IPS-15b (cell line): Measurements from ENCODE around the gene PRR35.

Experiments
- H3K27me3 ChIP-seq: one replicate; pipeline ENCODE4 v1.6.1; 2013; ENCODE audit warnings: low read length; ENCODE audit not compliant: control insufficient read depth, insufficient read depth
- H3K36me3 ChIP-seq: one replicate; pipeline ENCODE4 v1.6.1; 2013; ENCODE audit warnings: low read length; ENCODE audit not compliant: control insufficient read depth, insufficient read depth
- H3K4me1 ChIP-seq: one replicate; pipeline ENCODE4 v1.6.1; 2013; ENCODE audit warnings: mild to moderate bottlenecking, low read length; ENCODE audit not compliant: control insufficient read depth, insufficient read depth
- H3K4me3 ChIP-seq: one replicate; pipeline ENCODE4 v1.5.1; 2013; ENCODE audit warnings: low read depth, low read length
- H3K9ac ChIP-seq: one replicate; pipeline ENCODE4 v1.6.1; 2013; ENCODE audit warnings: low read depth, mild to moderate bottlenecking, low read length
- H3K9me3 ChIP-seq: one replicate; pipeline ENCODE4 v1.6.1; 2013; ENCODE audit warnings: mild to moderate bottlenecking, low read length; ENCODE audit not compliant: control insufficient read depth, insufficient read depth

Gene PRR35

GRCh38 chr16:600781-601180 lies 40.6 kb downstream of the PRR35 start:
- H3K9ac ChIP-seq: no peak overlapping the region
- H3K4me3 ChIP-seq: no peak overlapping the region
- H3K27me3 ChIP-seq: no peaks in the 10 kb centered on the region
- no peaks in the 10 kb centered on the region for H3K9me3 ChIP-seq
- no peaks in the 10 kb centered on the region for H3K4me1 ChIP-seq
- peaks cover 9% of the 10 kb centered on the region for H3K36me3 ChIP-seq

- no peaks in the 10 kb centered on the region for H3K9me3 ChIP-seq
- peaks cover 8% of the 10 kb centered on the region for H3K36me3 ChIP-seq
- no peaks in the 10 kb centered on the region for H3K27me3 ChIP-seq
- H3K4me1 ChIP-seq: no peaks in the 10 kb centered on the region
- no peak overlapping the region for H3K4me3 ChIP-seq
- H3K9ac ChIP-seq: no peak overlapping the region
Observed at GRCh38 chr16:603933-604332, 43.7 kb downstream of the PRR35 start.

- Histone ChIP-seq H3K36me3 (no peaks in the 10 kb centered on the region), H3K9ac (no peak overlapping the region), H3K27me3 (no peaks in the 10 kb centered on the region), H3K9me3 (no peaks in the 10 kb centered on the region), H3K4me3 (no peak overlapping the region), H3K4me1 (no peaks in the 10 kb centered on the region)
Observed at GRCh38 chr16:606656-607307, 46.6 kb downstream of the PRR35 start.

- Histone ChIP-seq H3K4me3 (no peak overlapping the region), H3K27me3 (no peaks in the 10 kb centered on the region), H3K9me3 (no peaks in the 10 kb centered on the region), H3K4me1 (no peaks in the 10 kb centered on the region), H3K36me3 (no peaks in the 10 kb centered on the region), H3K9ac (no peak overlapping the region)
Observed at GRCh38 chr16:608019-608418, 47.8 kb downstream of the PRR35 start.

- H3K27me3 ChIP-seq: no peaks in the 10 kb centered on the region
- H3K4me1 ChIP-seq: no peaks in the 10 kb centered on the region
- no peaks in the 10 kb centered on the region for H3K9me3 ChIP-seq
- no peak overlapping the region for H3K9ac ChIP-seq
- no peak overlapping the region for H3K4me3 ChIP-seq
- H3K36me3 ChIP-seq: no peaks in the 10 kb centered on the region
Observed at GRCh38 chr16:609316-609715, 49.1 kb downstream of the PRR35 start.

- H3K4me1 ChIP-seq: no peaks in the 10 kb centered on the region
- no peak overlapping the region for H3K9ac ChIP-seq
Observed at GRCh38 chr16:609984-610383, 49.8 kb downstream of the PRR35 start.

GRCh38 chr16:610513-611381 lies 50.6 kb downstream of the PRR35 start:
- H3K36me3 ChIP-seq: no peaks in the 10 kb centered on the region
- no peak overlapping the region for H3K9ac ChIP-seq
- H3K27me3 ChIP-seq: no peaks in the 10 kb centered on the region
- H3K4me3 ChIP-seq: no peak overlapping the region
- H3K4me1 ChIP-seq: no peaks in the 10 kb centered on the region
- H3K9me3 ChIP-seq: no peaks in the 10 kb centered on the region

More at GRCh38 chr16:609984-610383, 49.8 kb downstream of the PRR35 start:
- H3K27me3 ChIP-seq: no peaks in the 10 kb centered on the region
- H3K9me3 ChIP-seq: no peaks in the 10 kb centered on the region
- no peak overlapping the region for H3K4me3 ChIP-seq
- no peaks in the 10 kb centered on the region for H3K36me3 ChIP-seq

GRCh38 chr16:615122-615521 lies 54.9 kb downstream of the PRR35 start:
- H3K9me3 ChIP-seq: no peaks in the 10 kb centered on the region
- no peak overlapping the region for H3K9ac ChIP-seq
- no peak overlapping the region for H3K4me3 ChIP-seq
- no peaks in the 10 kb centered on the region for H3K36me3 ChIP-seq
- H3K4me1 ChIP-seq: no peaks in the 10 kb centered on the region
- H3K27me3 ChIP-seq: no peaks in the 10 kb centered on the region
